GM23338 (cell line): ENCODE results near the gene AMPH. TPM values are rescaled to one million over a fixed set of nuclear protein-coding genes. Genes with fewer than 3 reads are reported as not detected.

ENCODE experiments used
- ATAC-seq: fragments of 200-7000 bp; cut with Tn5 transposase; 3 replicates; pipeline ENCODE4 v1.9.1; 2020
- DNase-seq: peaks from one replicate; pipeline ENCODE4 v3.0.0-alpha.2; 2015; ENCODE audit warnings: low spot score
- H2AFZ ChIP-seq: fragments of 200-600 bp; sonication (generic); 2 replicates; pipeline ENCODE4 v1.8.0; 2016; ENCODE audit warnings: antibody characterized with exemption, mild to moderate bottlenecking, moderate library complexity
- H3F3A ChIP-seq: fragments of 200-600 bp; sonication (generic); replicated peaks from 2 replicates; pipeline ENCODE4 v1.8.0; 2017; ENCODE audit warnings: antibody characterized with exemption, mixed run types, low read depth
- H3K27ac ChIP-seq: fragments of 200-600 bp; sonication (generic); 2 replicates; pipeline ENCODE4 v1.6.1; 2016; ENCODE audit warnings: low read depth
- H3K27me3 ChIP-seq: fragments of 200-600 bp; sonication (generic); 2 replicates; pipeline ENCODE4 v1.8.0; 2016; ENCODE audit warnings: mild to moderate bottlenecking, mixed run types, moderate library complexity; ENCODE audit not compliant: insufficient read depth
- H3K36me3 ChIP-seq: fragments of 200-600 bp; sonication (generic); 2 replicates; pipeline ENCODE4 v1.8.0; 2016; ENCODE audit warnings: mild to moderate bottlenecking; ENCODE audit not compliant: insufficient read depth
- H3K4me1 ChIP-seq: fragments of 200-600 bp; sonication (generic); 2 replicates; pipeline ENCODE4 v1.8.0; 2016; ENCODE audit warnings: mild to moderate bottlenecking, moderate library complexity; ENCODE audit not compliant: insufficient read depth
- H3K4me2 ChIP-seq: fragments of 200-600 bp; sonication (generic); 2 replicates; pipeline ENCODE4 v1.7.1; 2017; ENCODE audit warnings: mixed run types
- H3K4me3 ChIP-seq: fragments of 200-600 bp; sonication (generic); 2 replicates; pipeline ENCODE4 v1.6.1; 2016; ENCODE audit warnings: mixed run types
- H3K79me2 ChIP-seq: fragments of 200-600 bp; sonication (generic); replicated peaks from 2 replicates; pipeline ENCODE4 v1.8.0; 2017; ENCODE audit warnings: mild to moderate bottlenecking; ENCODE audit not compliant: insufficient read depth
- H3K9me2 ChIP-seq: fragments of 200-600 bp; sonication (generic); 2 replicates; pipeline ENCODE4 v1.8.0; 2017; ENCODE audit not compliant: insufficient read depth
- H4K20me1 ChIP-seq: fragments of 200-600 bp; sonication (generic); replicated peaks from 2 replicates; pipeline ENCODE4 v1.8.0; 2017; ENCODE audit warnings: mild to moderate bottlenecking; ENCODE audit not compliant: insufficient read depth
- H3K27ac Mint-ChIP-seq: 2 replicates; pipeline ENCODE4 v1.8.0; 2020; ENCODE audit warnings: inconsistent platforms, mild to moderate bottlenecking, moderate library complexity, mixed read lengths
- H3K27me3 Mint-ChIP-seq: 3 replicates; pipeline ENCODE4 v1.8.0; 2022; ENCODE audit warnings: low read depth, mild to moderate bottlenecking, moderate library complexity, mixed read lengths, inconsistent platforms; ENCODE audit not compliant: insufficient read depth, poor library complexity
- H3K36me3 Mint-ChIP-seq: 3 replicates; pipeline ENCODE4 v1.8.0; 2021; ENCODE audit warnings: low read depth, mild to moderate bottlenecking, inconsistent platforms, moderate library complexity, mixed read lengths
- H3K4me1 Mint-ChIP-seq: 3 replicates; pipeline ENCODE4 v1.8.0; 2020; ENCODE audit warnings: mild to moderate bottlenecking, inconsistent platforms, mixed read lengths
- H3K4me3 Mint-ChIP-seq: 3 replicates; pipeline ENCODE4 v1.8.0; 2021; ENCODE audit warnings: moderate library complexity, mild to moderate bottlenecking, inconsistent platforms, mixed read lengths
- H3K9me3 Mint-ChIP-seq: 3 replicates; pipeline ENCODE4 v1.8.0; 2020; ENCODE audit warnings: moderate library complexity, mild to moderate bottlenecking, inconsistent platforms, mixed read lengths
- CREB1 ChIP-seq: fragments of 250-450 bp; sonication (Bioruptor Pico); IDR thresholded peaks from 2 replicates; pipeline ENCODE4 v1.5.0; 2020; ENCODE audit warnings: low read depth, mild to moderate bottlenecking, moderate library complexity
- CTCF ChIP-seq, 2 experiments: fragments of 200-600 bp in 1 of 2; sonication (generic) in 1 of 2; conservative IDR thresholded peaks; 2 replicates each; pipeline versions ENCODE4 v1.5.1 to v1.6.1; 2016 to 2017; ENCODE audit warnings: antibody characterized with exemption in 2 of 2, low read depth in 2 of 2, mild to moderate bottlenecking in 2 of 2, moderate library complexity in 1 of 2
- ETS1 ChIP-seq: IDR thresholded peaks from 2 replicates; pipeline ENCODE4 v1.6.1; 2016; ENCODE audit warnings: antibody characterized with exemption
- EZH2phosphoT487 ChIP-seq: fragments of 200-600 bp; sonication (generic); IDR thresholded peaks from one replicate; pipeline ENCODE4 v1.8.1; 2018; ENCODE audit warnings: antibody characterized with exemption; ENCODE audit not compliant: unreplicated experiment
- JUNB ChIP-seq: IDR thresholded peaks from one replicate; pipeline ENCODE4 v1.6.1; 2016; ENCODE audit warnings: antibody characterized with exemption; ENCODE audit not compliant: unreplicated experiment
- NANOG ChIP-seq: IDR thresholded peaks from 2 replicates; pipeline ENCODE4 v1.6.1; 2016; ENCODE audit warnings: antibody characterized with exemption, borderline replicate concordance
- POLR2AphosphoS5 ChIP-seq: IDR thresholded peaks from 2 replicates; pipeline ENCODE4 v1.6.1; 2016; ENCODE audit warnings: antibody characterized with exemption, low read depth
- REST ChIP-seq: IDR thresholded peaks from one replicate; pipeline ENCODE4 v1.6.1; 2018; ENCODE audit warnings: antibody characterized with exemption; ENCODE audit not compliant: unreplicated experiment
- ZNF114 ChIP-seq: fragments of 250-450 bp; sonication (Bioruptor Pico); IDR thresholded peaks from 2 replicates; pipeline ENCODE4 v1.5.0; 2020; ENCODE audit warnings: mild to moderate bottlenecking, moderate library complexity
- ZNF331 ChIP-seq: fragments of 250-450 bp; sonication (Bioruptor Pico); IDR thresholded peaks from 2 replicates; pipeline ENCODE4 v1.5.0; 2020; ENCODE audit warnings: low read depth, mild to moderate bottlenecking, moderate library complexity
- polyA plus RNA-seq: library from polyadenylated mRNA; unstranded; fragments of >200 nt; fragmentation: Nextera tagmentation; extraction: Ambion mirVana; gene quantifications from 2 replicates; pipeline ENCODE4 v1.2.1, GENCODE V29; 2016
- total RNA-seq: library from RNA; depleted of rRNA; stranded (reverse); fragments of >200 nt; shearing (Covaris generic); gene quantifications from 2 replicates; pipeline ENCODE4 v1.2.3, GENCODE V29; 2014

Gene AMPH
- total and polyA plus RNA-seq, 2 experiments from 2014 or later, result 4.8 to 10.2 TPM

- peaks cover 10% of the 10 kb centered on the region for H3K4me1 Mint-ChIP-seq
- Histone ChIP-seq H3K27me3 (no peaks in the 10 kb centered on the region), H3K4me2 (no peak overlapping the region), H2AFZ (no peak overlapping the region), H4K20me1 (no peaks in the 10 kb centered on the region), H3K4me3 (no peak overlapping the region), H3K4me1 (peaks cover 7% of the 10 kb centered on the region; the same call in 1 of the 2 replicates), H3K27ac (no peak overlapping the region), H3K36me3 (no peaks in the 10 kb centered on the region), H3K79me2 (no peaks in the 10 kb centered on the region), H3K9me2 (no peaks in the 10 kb centered on the region), H3F3A (no peaks in the 10 kb centered on the region)
- DNase-seq (peak; percentile 80), ATAC-seq (no peak)
- no peak overlapping the region for H3K27ac Mint-ChIP-seq
- no peaks in the 10 kb centered on the region for H3K9me3 Mint-ChIP-seq
- H3K4me3 Mint-ChIP-seq, result no peak overlapping the region
- no peaks in the 10 kb centered on the region for H3K27me3 Mint-ChIP-seq
- H3K36me3 Mint-ChIP-seq, result no peaks in the 10 kb centered on the region
- no peak for TF ChIP-seq CREB1
- TF ChIP-seq CTCF (conservative IDR thresholded peaks at IDR 0.05; ENCODE audit: low read depth in 2 of 2), result peak; percentile 63 to 84
- no peak for TF ChIP-seq REST
- no peak for TF ChIP-seq ETS1
These were observed 256.7 kb downstream of the AMPH start for GRCh38 chr7:38374507-38374906.

- Histone ChIP-seq H3F3A (no peaks in the 10 kb centered on the region), H2AFZ (no peak overlapping the region)
- TF ChIP-seq NANOG (no peak), EZH2phosphoT487 (no peak), JUNB (no peak), ETS1 (no peak), ZNF331 (no peak), POLR2AphosphoS5 (no peak), ZNF114 (CRISPR knock-in tag) (no peak), REST (no peak)
These were observed 258.0 kb downstream of the AMPH start for GRCh38 chr7:38373155-38373554.

More at GRCh38 chr7:38373155-38373554, 258.0 kb downstream of the AMPH start:
- Histone ChIP-seq H3K4me3 (no peak overlapping the region), H3K4me1 (peaks cover 7% of the 10 kb centered on the region; the same call in 1 of the 2 replicates), H3K79me2 (no peaks in the 10 kb centered on the region), H3K9me2 (no peaks in the 10 kb centered on the region), H3K27me3 (no peaks in the 10 kb centered on the region), H3K36me3 (no peaks in the 10 kb centered on the region), H3K4me2 (no peak overlapping the region), H3K27ac (no peak overlapping the region), H4K20me1 (no peaks in the 10 kb centered on the region)
- no peak for ATAC-seq
- Mint-ChIP-seq H3K4me3 (no peak overlapping the region), H3K27me3 (no peaks in the 10 kb centered on the region), H3K36me3 (no peaks in the 10 kb centered on the region), H3K9me3 (no peaks in the 10 kb centered on the region; the same call in 2 of the 3 replicates), H3K4me1 (peaks cover 14% of the 10 kb centered on the region), H3K27ac (no peak overlapping the region)
- no peak for DNase-seq
